DMS 273 treated with DMSO at 0.1 percent for 48 hours (cell line): Measurements from ENCODE around the gene CDAN1.
"Not testable (repeated sequence)": the region's sequence is repeated elsewhere in the genome, so short reads cannot be mapped to it uniquely, and the experiment has no call there.

Experiments
- DNase-seq: peaks from one replicate; lab custom pipeline; 2025; lab: John Stamatoyannopoulos, UW

CDAN1 gene

GRCh38 chr15:42707068-42707467 is 29.9 kb downstream of the CDAN1 start:
- no peak for DNase-seq

- DNase-seq = no peak
These were observed 31.6 kb downstream of the CDAN1 start for GRCh38 chr15:42705336-42705735.

- no peak for DNase-seq
These were observed 32.4 kb downstream of the CDAN1 start for GRCh38 chr15:42704492-42704926.

- no peak for DNase-seq
These were observed 40.3 kb downstream of the CDAN1 start for GRCh38 chr15:42696626-42697025.

DNA sequence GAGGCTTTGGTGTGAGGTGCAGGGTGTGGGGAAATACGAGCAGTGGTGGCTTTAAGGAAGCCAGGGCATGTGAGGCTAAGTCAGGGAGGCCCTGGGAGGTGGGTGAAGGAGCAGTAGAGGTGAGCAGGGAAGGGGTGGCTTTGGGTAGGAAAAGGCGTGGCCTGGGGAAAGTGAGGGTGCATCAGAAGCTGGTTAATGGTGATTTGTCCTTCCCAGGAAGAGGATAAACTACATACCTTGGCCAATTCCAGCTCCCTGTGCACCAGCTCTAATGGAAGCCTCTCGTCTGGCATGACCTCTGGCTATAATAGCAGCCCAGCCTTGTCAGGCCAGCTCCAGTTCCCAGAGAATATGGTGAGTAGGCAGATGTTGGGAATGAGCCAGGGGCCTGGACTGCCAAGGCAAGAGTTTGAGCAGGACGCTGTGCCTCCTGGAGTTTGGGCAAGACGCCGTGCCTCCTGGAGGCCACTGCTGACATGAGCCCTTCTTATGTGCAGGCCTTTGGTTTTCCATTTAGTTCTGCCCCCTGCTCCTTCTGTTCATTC is 41.3 kb downstream of the CDAN1 start:
- DNase-seq = no peak

- DNase-seq = no peak
These were observed 42.5 kb downstream of the CDAN1 start for GRCh38 chr15:42694398-42694797.

DNA sequence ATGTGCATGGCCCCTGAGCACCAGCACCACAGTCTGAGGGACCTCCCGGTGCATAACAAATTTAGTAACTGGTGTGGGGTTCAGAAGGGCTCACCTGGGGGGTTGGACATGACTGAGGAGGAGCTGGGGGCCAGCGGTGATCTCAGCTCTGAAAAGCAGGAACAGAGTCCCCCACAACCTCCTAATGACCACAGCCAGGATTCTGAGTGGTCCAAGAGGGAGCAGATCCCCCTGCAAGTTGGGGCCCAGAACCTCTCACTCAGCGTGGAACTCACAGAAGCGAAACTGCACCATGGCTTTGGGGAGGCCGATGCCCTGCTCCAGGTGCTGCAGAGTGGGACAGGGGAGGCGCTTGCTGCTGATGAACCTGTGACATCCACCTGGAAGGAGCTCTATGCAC is 43.0 kb downstream of the CDAN1 start:
- no peak for DNase-seq

DNA sequence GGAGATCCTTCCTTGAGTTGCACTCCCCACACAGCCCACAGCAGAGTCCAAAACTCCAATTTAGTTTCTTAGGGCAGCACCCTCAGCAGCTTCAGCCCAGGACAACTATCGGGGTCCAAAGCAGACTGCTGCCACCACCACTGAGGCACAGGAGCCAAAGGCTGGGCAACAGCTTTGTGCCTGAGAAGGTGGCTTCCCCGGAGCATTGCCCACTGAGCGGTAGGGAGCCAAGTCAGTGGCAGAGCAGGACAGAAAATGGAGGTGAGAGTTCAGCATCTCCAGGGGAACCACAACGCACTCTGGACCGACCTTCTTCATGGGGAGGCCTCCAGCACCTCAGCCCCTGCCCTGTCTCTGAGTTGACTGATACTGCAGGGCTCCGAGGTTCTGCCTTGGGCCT is 43.4 kb downstream of the CDAN1 start:
- no peak for DNase-seq

GRCh38 chr15:42692997-42693396 is 43.9 kb downstream of the CDAN1 start:
- DNase-seq = no peak

GRCh38 chr15:42692536-42692935 is 44.4 kb downstream of the CDAN1 start:
- DNase-seq = no peak

DNA sequence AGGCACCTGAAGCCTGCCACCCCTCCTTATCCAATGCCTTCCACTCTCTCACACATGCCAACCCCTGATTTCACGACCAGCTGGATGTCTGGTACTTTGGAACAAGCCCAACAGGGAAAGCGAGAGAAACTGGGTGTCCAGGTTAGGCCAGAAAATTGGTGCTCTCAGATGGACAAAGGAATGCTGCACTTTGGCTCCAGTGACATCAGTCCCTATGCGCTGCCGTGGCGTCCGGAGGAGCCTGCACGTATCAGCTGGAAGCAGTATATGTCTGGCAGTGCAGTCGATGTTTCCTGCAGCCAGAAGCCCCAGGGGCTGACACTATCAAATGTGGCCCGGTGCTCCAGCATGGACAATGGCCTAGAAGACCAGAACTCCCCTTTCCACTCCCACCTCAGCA is 45.2 kb downstream of the CDAN1 start:
- DNase-seq = no peak

- no peak for DNase-seq
These were observed 45.6 kb downstream of the CDAN1 start for GRCh38 chr15:42691308-42691707.

DNA sequence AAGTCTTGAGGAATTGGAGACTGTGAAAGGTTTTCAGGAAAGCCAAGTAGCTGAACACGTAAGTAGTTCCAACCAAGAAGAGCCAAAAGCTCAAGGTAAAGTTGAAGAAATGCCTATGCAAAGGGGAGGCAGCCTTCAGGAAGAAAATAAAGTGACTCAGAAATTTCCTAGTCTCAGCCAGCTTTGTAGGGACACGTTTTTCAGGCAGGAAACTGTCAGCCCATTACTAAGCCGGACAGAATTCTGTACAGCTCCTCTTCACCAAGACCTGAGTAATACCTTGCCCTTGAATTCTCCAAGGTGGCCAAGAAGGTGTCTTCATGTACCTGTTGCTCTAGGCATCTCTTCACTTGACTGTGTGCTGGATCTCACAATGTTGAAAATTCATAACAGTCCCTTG is 48.6 kb downstream of the CDAN1 start:
- no peak for DNase-seq

DNA sequence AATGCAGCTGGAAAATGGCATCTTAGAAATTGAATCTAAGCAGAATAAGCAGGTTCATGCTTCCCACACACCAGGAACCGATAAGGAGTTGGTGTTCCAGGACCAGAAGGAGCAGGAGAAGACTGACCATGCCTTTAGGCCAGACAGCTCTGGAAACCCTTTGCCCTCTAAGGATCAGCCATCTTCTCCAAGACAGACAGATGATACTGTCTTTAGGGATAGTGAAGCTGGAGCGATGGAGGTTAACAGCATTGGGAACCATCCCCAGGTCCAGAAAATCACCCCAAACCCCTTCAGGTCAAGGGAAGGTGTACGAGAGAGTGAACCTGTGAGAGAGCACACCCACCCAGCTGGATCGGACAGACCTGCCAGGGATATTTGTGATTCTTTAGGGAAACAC is 49.2 kb downstream of the CDAN1 start:
- DNase-seq = no peak

DNA sequence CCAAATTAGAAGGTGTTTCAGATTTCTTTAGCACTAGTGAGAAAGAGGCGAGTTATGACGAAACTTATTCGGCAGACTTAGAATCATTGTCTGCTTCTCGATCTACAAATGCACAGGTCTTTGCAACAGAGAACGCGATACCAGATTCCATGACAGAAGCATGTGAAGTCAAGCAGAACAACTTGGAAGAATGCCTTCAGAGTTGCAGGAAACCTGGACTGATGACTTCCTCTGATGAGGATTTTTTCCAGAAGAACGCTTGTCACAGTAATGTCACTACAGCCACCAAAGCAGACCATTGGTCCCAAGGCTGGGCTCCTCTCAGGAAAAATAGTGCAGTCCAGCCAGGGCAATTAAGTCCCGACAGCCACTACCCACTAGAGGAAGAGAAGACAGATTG is 50.6 kb downstream of the CDAN1 start:
- DNase-seq = no peak

GRCh38 chr15:42681119-42681518 is 55.8 kb downstream of the CDAN1 start:
- DNase-seq = no peak

- DNase-seq = not testable (repeated sequence)
These were observed 56.8 kb downstream of the CDAN1 start for GRCh38 chr15:42680142-42680482.

DNA sequence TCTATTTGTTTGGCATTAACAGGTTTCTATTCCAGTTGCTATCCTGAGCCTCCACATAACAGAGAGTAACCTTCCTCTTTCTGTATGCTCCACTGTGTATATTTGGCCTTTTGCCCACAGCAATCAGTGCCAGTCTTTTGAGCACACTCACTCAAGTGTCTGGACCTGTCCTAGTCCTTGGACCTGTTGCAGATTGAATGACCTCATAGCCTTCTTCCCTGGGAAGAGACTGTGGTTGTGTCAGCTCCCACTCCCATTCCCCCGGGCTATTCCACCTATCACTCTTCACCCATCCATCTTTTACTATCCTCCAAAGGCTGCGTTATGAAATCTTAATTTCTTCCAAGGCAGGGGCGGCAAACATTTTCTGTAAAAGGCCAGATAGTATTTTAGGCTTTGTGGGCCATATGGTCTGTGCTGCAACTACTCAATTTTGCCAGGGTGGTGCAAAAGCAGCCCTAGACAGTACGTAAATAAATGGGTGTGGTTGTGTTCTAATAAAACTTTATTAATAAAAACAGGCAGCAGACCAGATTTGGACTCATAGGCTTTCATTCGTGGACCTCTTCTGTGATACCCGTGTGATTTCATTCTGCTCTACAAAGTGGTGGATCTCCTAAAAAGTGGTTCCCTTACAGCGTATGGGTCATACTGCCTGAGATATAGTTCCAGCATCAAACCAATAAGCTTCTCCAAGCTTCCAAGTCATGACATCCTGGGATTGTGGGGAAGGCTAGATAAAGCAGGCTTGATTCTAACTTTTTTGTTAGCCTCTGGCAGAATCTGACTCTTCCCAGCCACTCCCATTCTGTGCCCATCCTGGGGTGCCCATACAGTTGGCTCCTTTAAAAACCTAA is 57.4 kb downstream of the CDAN1 start:
- DNase-seq = no peak

- no peak for DNase-seq
These were observed 61.9 kb downstream of the CDAN1 start for GRCh38 chr15:42675021-42675420.

DNA sequence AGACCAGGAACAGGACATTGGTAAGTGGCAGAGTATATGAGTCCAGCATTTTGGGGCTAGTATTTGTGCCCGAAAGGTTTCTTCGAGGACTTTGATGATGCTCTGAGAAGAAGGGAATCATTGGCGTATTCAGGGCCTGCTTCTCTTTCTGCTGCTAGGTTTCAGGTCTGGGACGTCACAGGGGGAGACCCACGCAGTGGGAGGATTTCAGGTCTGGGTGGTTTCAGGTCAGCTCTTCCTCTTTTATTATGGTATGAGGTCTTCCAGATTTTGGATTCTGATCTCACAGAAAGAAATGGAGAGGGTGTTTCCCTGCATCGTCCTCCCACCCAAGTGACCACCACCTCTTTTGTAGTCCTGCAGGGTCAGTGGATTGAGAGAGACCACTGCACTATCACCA is 62.5 kb downstream of the CDAN1 start:
- no peak for DNase-seq
